IMR-90 (cell line): ENCODE results near the gene SSC4D.

Source experiments
- BHLHE40 ChIP-seq: fragments of 150-350 bp; IDR thresholded peaks from 2 replicates; pipeline ENCODE4 v1.6.1; 2016; ENCODE audit warnings: mild to moderate bottlenecking, low read depth, low read length
- CEBPB ChIP-seq: IDR thresholded peaks from 2 replicates; pipeline ENCODE4 v1.6.1; 2012; ENCODE audit warnings: low read depth, low read length, improper control_type of control experiment
- CHD1 ChIP-seq: IDR thresholded peaks from 2 replicates; pipeline ENCODE4 v1.6.1; 2012; ENCODE audit warnings: low read depth, low read length, improper control_type of control experiment
- CTCF ChIP-seq: conservative IDR thresholded peaks from 2 replicates; pipeline ENCODE4 v1.5.1; 2012; ENCODE audit warnings: mild to moderate bottlenecking, low read depth, low read length, improper control_type of control experiment
- MAZ ChIP-seq: IDR thresholded peaks from 2 replicates; pipeline ENCODE4 v1.6.1; 2012; ENCODE audit warnings: low read depth, mild to moderate bottlenecking, low read length, improper control_type of control experiment, moderate library complexity, borderline replicate concordance
- MXI1 ChIP-seq: IDR thresholded peaks from 2 replicates; pipeline ENCODE4 v1.6.1; 2012; ENCODE audit warnings: low read depth, mild to moderate bottlenecking, low read length, moderate library complexity, borderline replicate concordance
- NFE2L2 ChIP-seq: fragments of 150-350 bp; IDR thresholded peaks from 2 replicates; pipeline ENCODE4 v1.6.1; 2016; ENCODE audit warnings: low read depth, mild to moderate bottlenecking, low read length
- POLR2A ChIP-seq: IDR thresholded peaks from 2 replicates; pipeline ENCODE4 v1.6.1; 2012; ENCODE audit warnings: mild to moderate bottlenecking, low read depth, low read length
- RCOR1 ChIP-seq: IDR thresholded peaks from 2 replicates; pipeline ENCODE4 v1.6.1; 2012; ENCODE audit warnings: mild to moderate bottlenecking, low read length, improper control_type of control experiment; ENCODE audit not compliant: insufficient replicate concordance

- TF ChIP-seq MAZ, result peak; percentile 29; the same call in 1 of the 2 replicates
- TF ChIP-seq POLR2A, result no peak
- TF ChIP-seq RCOR1, result no peak
- TF ChIP-seq NFE2L2, result no peak
- TF ChIP-seq CTCF, result no peak
- TF ChIP-seq MXI1, result no peak; the same call in 1 of the 2 replicates
- TF ChIP-seq CHD1, result no peak; the same call in 1 of the 2 replicates
- no peak for TF ChIP-seq CEBPB
- no peak for TF ChIP-seq BHLHE40
These were observed 51.5 kb downstream of the SSC4D start for GRCh38 chr7:76358011-76358480.
